MM.1S (cell line): ENCODE data around the gene KCNQ2.

ENCODE experiments used
- DNase-seq: peaks from one replicate; pipeline ENCODE4 v3.0.0-alpha.2; 2015
- H2AFZ ChIP-seq: fragments of 300-600 bp; sonication (generic); 2 replicates; pipeline ENCODE4 v1.6.0; 2016; ENCODE audit warnings: antibody characterized with exemption, low read length
- H3F3A ChIP-seq: fragments of 300-600 bp; sonication (generic); 2 replicates; pipeline ENCODE4 v1.6.1; 2016; ENCODE audit warnings: mild to moderate bottlenecking, antibody characterized with exemption, low read length, moderate library complexity, mixed read lengths; ENCODE audit not compliant: insufficient read depth
- H3K27ac ChIP-seq: fragments of 300-600 bp; sonication (generic); 2 replicates; pipeline ENCODE4 v1.5.1; 2016; ENCODE audit warnings: mild to moderate bottlenecking, low read length
- H3K27me3 ChIP-seq: fragments of 300-600 bp; sonication (generic); replicated peaks from 2 replicates; pipeline ENCODE4 v1.6.0; 2016; ENCODE audit warnings: low read length; ENCODE audit not compliant: insufficient read depth
- H3K36me3 ChIP-seq: fragments of 300-600 bp; sonication (generic); replicated peaks from 2 replicates; pipeline ENCODE4 v1.6.1; 2016; ENCODE audit warnings: mild to moderate bottlenecking, low read length, mixed read lengths; ENCODE audit not compliant: insufficient read depth
- H3K4me1 ChIP-seq: fragments of 300-600 bp; sonication (generic); 2 replicates; pipeline ENCODE4 v1.6.1; 2016; ENCODE audit warnings: low read length, mixed read lengths
- H3K4me2 ChIP-seq: fragments of 300-600 bp; sonication (generic); 2 replicates; pipeline ENCODE4 v1.6.0; 2016; ENCODE audit warnings: low read depth, low read length
- H3K4me3 ChIP-seq: fragments of 300-600 bp; sonication (generic); 2 replicates; pipeline ENCODE4 v1.5.1; 2016; ENCODE audit warnings: low read length, mixed read lengths
- H3K79me2 ChIP-seq: fragments of 300-600 bp; sonication (generic); 2 replicates; pipeline ENCODE4 v1.6.1; 2016; ENCODE audit warnings: mixed run types, low read length, mixed read lengths
- H3K9ac ChIP-seq: fragments of 300-600 bp; sonication (generic); 2 replicates; pipeline ENCODE4 v1.6.1; 2016; ENCODE audit warnings: low read length, mixed read lengths
- H3K9me2 ChIP-seq: fragments of 300-600 bp; sonication (generic); replicated peaks from 2 replicates; pipeline ENCODE4 v1.6.1; 2016; ENCODE audit warnings: mild to moderate bottlenecking, low read length, mixed read lengths; ENCODE audit not compliant: insufficient read depth
- H3K9me3 ChIP-seq: fragments of 300-600 bp; sonication (generic); replicated peaks from 2 replicates; pipeline ENCODE4 v1.6.1; 2016; ENCODE audit warnings: mild to moderate bottlenecking, low read length, mixed read lengths; ENCODE audit not compliant: insufficient read depth
- H4K20me1 ChIP-seq: fragments of 300-600 bp; sonication (generic); 2 replicates; pipeline ENCODE4 v1.6.1; 2016; ENCODE audit warnings: mild to moderate bottlenecking, low read length, moderate library complexity, mixed read lengths; ENCODE audit not compliant: insufficient read depth
- EZH2 ChIP-seq: fragments of 300-600 bp; sonication (generic); optimal IDR thresholded peaks from 2 replicates; pipeline ENCODE3; 2017; ENCODE audit warnings: low read depth, mild to moderate bottlenecking, antibody characterized with exemption, low read length, mixed read lengths
- EZH2phosphoT487 ChIP-seq: fragments of 300-600 bp; sonication (generic); IDR thresholded peaks from 2 replicates; pipeline ENCODE4 v1.6.1; 2018; ENCODE audit warnings: antibody characterized with exemption, low read length
- TF ChIP-seq, protein P1 (sequence below): fragments of 300-600 bp; sonication (generic); IDR thresholded peaks from 2 replicates; pipeline ENCODE4 v1.5.1; 2016; ENCODE audit warnings: antibody characterized with exemption, low read length, mixed read lengths

The KCNQ2 gene

DNA sequence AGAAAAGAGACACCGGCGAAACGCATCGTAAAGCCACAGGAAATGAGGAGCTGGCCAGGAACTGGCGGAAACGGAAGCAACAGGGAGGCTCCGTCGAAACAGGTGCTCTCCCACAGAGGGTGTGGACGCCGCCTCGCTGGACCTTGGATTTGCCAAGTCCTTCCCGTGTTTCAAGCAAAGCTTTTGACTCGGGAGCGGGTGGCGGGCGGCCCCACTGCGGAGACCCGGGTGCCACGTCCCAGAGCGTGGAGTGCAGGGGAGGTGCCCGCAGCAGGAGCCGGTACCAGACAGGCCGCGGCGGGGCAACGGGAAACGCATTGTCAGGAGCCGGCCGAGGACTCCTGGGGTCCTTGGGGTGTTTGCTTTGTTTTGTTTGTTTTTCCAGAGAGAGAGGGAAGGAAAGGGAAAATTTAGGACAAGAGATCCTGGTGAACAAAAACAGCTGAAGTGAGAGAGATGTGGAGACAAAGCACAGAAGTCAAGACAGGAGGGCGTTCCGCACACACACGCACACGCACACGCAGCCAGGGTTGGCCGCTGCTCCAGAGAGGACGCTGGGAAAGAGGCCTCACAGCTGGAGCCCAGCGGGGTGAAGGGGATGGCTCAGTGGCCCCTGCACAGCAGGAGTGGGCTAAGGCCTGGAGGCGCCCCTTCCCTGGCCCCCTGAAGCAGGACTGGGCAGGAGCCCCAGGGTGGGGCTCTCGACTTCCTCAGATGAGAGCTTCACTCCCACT is 60.4 kb downstream of the KCNQ2 start:
- Histone ChIP-seq H3K9me3 (no peaks in the 10 kb centered on the region), H3K9ac (no peak overlapping the region), H3K4me2 (no peak overlapping the region), H2AFZ (no peak overlapping the region), H3F3A (no peaks in the 10 kb centered on the region), H4K20me1 (no peaks in the 10 kb centered on the region), H3K27ac (no peak overlapping the region), H3K79me2 (no peaks in the 10 kb centered on the region), H3K4me1 (no peaks in the 10 kb centered on the region), H3K27me3 (peaks cover 83% of the 10 kb centered on the region), H3K9me2 (no peaks in the 10 kb centered on the region), H3K4me3 (no peak overlapping the region), H3K36me3 (no peaks in the 10 kb centered on the region)
- no peak for DNase-seq
- no peak for TF ChIP-seq EZH2phosphoT487
- TF ChIP-seq, protein P1, sequence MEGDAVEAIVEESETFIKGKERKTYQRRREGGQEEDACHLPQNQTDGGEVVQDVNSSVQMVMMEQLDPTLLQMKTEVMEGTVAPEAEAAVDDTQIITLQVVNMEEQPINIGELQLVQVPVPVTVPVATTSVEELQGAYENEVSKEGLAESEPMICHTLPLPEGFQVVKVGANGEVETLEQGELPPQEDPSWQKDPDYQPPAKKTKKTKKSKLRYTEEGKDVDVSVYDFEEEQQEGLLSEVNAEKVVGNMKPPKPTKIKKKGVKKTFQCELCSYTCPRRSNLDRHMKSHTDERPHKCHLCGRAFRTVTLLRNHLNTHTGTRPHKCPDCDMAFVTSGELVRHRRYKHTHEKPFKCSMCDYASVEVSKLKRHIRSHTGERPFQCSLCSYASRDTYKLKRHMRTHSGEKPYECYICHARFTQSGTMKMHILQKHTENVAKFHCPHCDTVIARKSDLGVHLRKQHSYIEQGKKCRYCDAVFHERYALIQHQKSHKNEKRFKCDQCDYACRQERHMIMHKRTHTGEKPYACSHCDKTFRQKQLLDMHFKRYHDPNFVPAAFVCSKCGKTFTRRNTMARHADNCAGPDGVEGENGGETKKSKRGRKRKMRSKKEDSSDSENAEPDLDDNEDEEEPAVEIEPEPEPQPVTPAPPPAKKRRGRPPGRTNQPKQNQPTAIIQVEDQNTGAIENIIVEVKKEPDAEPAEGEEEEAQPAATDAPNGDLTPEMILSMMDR = no peak
- no peak for TF ChIP-seq EZH2

DNA sequence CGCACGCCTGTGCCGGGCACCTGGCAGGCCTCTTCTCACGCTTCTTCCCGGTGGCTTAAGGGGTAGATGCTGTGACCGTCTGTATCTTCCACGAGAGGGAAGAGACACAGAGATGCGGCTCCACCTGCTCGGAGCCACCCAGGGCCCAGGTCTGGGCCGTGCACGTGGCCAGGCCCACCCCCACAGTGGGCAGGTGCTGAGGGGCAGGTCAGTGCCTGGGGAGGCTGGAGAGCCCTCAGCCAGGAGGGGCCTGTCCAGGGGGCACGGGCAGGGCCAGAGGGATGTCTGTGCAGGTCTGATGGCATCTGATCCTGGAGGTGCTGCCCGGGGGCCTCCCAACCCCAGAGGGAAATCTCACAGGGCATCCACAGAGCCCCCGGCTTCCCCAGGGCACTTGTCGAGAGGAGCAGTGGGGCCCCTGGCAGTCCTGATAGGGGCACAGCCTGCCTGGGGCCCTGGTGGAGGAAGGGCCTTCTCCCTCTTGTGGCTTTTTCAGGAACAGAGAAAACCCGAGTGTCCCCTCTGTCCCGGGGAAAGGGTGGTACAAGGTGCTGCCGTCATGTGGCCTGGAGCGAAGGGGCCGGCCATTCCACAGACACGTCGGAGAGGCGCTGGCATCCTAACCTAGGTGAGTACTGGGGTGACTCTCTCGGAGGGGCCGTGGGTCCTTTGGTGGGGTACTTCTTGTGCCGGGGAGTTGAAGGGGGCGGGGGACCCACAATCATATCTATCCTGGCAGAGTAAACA is 61.1 kb downstream of the KCNQ2 start:
- Histone ChIP-seq H3F3A (no peaks in the 10 kb centered on the region), H3K79me2 (no peaks in the 10 kb centered on the region), H3K4me1 (no peaks in the 10 kb centered on the region), H3K9me3 (no peaks in the 10 kb centered on the region), H3K36me3 (no peaks in the 10 kb centered on the region), H3K9ac (no peak overlapping the region), H3K4me2 (no peak overlapping the region), H2AFZ (no peak overlapping the region), H4K20me1 (no peaks in the 10 kb centered on the region), H3K9me2 (no peaks in the 10 kb centered on the region), H3K27ac (no peak overlapping the region), H3K27me3 (peaks cover 81% of the 10 kb centered on the region), H3K4me3 (no peak overlapping the region)
- no peak for DNase-seq
- TF ChIP-seq EZH2 (no peak), EZH2phosphoT487 (no peak)
- TF ChIP-seq, protein P1 = no peak

DNA sequence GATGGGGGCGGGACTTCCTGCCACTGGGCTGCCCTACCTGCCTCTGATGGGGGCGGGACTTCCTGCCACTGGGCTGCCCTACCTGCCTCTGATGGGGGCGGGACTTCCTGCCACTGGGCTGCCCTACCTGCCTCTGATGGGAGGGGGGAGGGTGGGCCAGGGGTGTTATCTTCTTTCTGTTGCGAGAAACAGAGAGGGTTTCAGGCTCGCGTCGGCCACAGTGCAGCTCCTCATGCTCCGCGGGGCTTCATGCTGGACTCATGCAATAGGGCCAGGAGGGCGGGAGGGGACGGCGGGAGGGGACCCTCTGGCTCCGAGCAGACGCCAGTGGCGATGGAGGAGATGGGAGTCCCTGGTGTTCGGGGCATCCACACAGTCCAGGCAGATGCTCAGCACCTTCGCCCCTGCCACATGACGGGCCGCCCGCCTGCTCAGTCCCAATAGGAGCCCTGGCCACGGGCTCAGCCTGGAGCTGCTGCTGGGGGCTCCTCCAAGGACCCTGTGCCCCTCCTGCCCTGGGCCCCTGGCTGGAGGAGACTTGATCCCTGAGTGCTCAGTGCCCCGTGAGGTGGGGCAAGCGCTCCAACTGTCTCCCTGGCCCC is 62.5 kb downstream of the KCNQ2 start:
- H3K9me2 ChIP-seq = no peaks in the 10 kb centered on the region
- H3K27me3 ChIP-seq = peaks cover 84% of the 10 kb centered on the region
- no peak overlapping the region for H3K27ac ChIP-seq
- no peaks in the 10 kb centered on the region for H4K20me1 ChIP-seq
- no peaks in the 10 kb centered on the region for H3K36me3 ChIP-seq
- no peak overlapping the region for H3K9ac ChIP-seq
- H3K4me3 ChIP-seq = no peak overlapping the region
- H3K9me3 ChIP-seq = no peaks in the 10 kb centered on the region
- no peaks in the 10 kb centered on the region for H3F3A ChIP-seq
- no peak overlapping the region for H2AFZ ChIP-seq
- TF ChIP-seq EZH2 (no peak), EZH2phosphoT487 (no peak)
- TF ChIP-seq, protein P1 = no peak
- DNase-seq = no peak
- H3K79me2 ChIP-seq = no peaks in the 10 kb centered on the region
- no peaks in the 10 kb centered on the region for H3K4me1 ChIP-seq
- H3K4me2 ChIP-seq = no peak overlapping the region
